GM12875 (cell line): ENCODE measurements around the gene ZNRF3.

Experiments used
- H3K4me3 ChIP-seq: one replicate; pipeline ENCODE4 v1.5.1; 2011; ENCODE audit warnings: low read depth, low read length, control low read depth
- TF ChIP-seq, protein P1 (sequence below): IDR thresholded peaks from 2 replicates; pipeline ENCODE4 v1.5.1; 2011; ENCODE audit warnings: low read depth, mild to moderate bottlenecking, control low read depth, inconsistent platforms, low read length, moderate library complexity, borderline replicate concordance; ENCODE audit not compliant: insufficient read depth

Gene ZNRF3

DNA sequence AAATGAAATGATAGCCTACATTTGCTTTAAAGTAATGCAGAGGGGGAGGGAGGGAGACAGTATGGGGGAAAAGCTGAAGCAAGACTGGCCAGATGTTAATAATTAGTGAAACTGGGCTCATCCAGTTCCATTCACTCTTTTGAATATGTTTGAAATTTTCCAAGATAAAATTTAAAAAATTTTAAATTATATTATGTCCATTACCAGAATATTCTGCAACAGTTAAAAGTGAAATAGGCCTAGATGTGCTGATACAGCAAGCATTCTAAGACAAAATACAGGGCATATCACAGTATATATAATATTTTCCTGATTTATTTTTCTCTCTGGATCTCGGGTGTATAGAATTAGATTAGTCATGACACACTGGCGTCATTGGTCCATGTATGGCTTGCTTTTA lies 13.6 kb upstream of the ZNRF3 start:
- TF ChIP-seq, protein P1, sequence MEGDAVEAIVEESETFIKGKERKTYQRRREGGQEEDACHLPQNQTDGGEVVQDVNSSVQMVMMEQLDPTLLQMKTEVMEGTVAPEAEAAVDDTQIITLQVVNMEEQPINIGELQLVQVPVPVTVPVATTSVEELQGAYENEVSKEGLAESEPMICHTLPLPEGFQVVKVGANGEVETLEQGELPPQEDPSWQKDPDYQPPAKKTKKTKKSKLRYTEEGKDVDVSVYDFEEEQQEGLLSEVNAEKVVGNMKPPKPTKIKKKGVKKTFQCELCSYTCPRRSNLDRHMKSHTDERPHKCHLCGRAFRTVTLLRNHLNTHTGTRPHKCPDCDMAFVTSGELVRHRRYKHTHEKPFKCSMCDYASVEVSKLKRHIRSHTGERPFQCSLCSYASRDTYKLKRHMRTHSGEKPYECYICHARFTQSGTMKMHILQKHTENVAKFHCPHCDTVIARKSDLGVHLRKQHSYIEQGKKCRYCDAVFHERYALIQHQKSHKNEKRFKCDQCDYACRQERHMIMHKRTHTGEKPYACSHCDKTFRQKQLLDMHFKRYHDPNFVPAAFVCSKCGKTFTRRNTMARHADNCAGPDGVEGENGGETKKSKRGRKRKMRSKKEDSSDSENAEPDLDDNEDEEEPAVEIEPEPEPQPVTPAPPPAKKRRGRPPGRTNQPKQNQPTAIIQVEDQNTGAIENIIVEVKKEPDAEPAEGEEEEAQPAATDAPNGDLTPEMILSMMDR, result no peak
- no peak overlapping the region for H3K4me3 ChIP-seq

DNA sequence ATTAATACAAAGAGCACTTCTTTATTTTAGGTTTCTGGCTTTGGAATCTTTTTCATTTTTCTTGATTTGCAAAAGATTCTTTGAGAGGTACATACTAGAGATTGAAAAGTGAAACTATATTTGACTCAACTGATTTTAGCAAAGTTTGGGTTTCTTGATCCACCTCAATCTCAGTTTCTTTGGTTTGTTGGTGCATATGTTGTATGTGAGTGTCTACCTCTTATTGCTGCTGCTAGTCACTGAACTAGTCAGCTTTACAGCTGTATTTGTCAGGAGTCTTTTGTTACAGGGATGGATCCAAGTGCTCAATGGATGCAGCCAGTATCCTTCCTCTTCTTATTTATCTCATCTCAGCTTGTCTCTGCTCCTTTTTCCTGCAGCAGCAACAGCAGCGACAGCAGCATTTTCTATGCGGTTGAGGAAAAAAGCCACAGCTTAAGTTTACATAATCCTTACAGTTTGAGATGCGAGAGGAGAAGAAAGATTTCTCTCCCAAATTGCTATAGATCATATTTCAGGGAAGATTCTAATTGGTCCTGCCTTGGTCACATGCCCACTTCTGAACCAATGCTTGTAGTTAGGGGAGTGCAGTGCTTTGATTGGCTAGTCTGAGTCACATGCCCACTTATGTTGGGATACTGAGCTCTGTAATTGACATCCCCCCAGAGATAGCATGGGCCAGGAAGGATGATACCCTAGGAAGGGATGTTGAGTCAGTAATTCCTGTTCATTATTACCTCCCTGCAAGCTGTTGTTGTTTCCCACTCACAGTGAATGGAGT lies 10.0 kb upstream of the ZNRF3 start:
- TF ChIP-seq, protein P1, result no peak
- H3K4me3 ChIP-seq, result no peak overlapping the region

DNA sequence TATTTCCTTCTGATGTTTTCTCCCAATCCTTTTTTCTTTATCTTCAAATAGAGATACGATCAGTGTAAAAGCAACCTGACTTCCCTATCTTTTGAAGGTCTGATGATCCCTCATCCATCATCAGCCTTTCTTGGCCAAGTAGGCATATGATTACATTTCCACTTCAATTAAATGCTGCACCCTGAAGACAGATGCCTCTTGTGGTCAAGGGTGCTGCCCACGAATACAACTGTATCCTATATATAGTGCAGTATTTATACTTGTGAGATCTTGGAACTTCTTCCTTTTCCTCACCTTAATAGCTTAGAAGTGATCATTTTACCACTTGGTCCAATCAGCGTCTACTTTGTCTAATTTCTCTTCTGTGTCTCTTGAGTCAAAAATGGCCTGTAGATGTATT lies 9.3 kb upstream of the ZNRF3 start:
- TF ChIP-seq, protein P1, result no peak
- no peak overlapping the region for H3K4me3 ChIP-seq

DNA sequence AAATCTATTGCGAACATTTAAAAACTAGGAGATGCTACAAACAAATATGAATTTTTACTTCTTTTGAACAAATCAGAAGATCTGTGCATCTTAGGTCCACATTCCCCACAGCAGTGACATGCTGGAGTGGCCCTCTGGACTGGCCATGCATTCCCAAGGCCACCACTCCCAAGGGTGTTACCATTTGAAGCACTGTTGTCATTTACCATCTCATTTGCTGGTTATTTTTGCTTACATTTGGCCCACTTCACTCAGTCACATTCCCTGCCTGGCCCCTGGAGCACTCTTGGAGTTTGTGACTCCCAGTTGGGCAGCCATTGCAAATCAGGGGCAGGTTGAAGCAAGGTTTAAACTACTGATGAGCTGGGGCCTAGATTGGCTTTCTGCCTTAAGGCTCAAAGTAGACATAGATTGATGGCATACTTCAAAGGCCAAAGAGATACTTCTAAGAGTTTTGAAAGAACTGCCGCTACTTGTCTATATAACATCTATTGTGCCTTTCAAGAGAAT lies 8.5 kb upstream of the ZNRF3 start:
- TF ChIP-seq, protein P1, result no peak
- no peak overlapping the region for H3K4me3 ChIP-seq

DNA sequence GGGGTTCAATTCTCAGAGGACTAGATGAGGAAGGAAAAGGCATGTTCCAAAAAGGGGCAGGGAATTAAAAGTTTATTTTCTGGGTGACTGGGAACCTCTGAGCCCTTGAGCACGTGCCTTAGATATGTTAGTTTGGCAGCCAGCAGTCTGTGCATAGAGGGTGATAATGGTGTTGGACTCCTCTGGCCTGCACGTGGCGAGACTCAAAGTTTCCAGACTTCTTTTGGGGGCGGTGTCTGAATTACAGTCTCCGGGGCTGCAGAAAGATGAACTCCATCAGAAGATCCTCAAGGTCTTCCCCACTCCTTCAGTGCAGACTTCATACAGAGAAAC lies 861 bp upstream of the ZNRF3 start:
- TF ChIP-seq, protein P1, result no peak
- H3K4me3 ChIP-seq, result no peak overlapping the region

DNA sequence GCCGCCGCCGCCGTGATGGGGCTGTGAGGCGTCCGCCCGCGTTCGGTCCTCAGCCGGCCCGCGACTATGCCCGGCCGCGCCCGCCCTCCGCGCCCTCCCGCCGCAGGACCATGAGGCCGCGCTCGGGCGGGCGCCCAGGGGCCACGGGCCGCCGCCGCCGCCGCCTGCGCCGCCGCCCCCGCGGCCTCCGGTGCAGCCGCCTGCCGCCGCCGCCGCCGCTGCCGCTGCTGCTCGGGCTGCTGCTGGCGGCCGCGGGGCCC lies 215 bp downstream of the ZNRF3 start:
- no peak overlapping the region for H3K4me3 ChIP-seq

More for the DNA sequence above, 215 bp downstream of the ZNRF3 start:
- TF ChIP-seq, protein P1, result no peak
